HG02840 (cell line): ENCODE data around the gene A4GNT.

ENCODE experiments used
- ATAC-seq: cut with Tn5 transposase; IDR thresholded peaks from one replicate; pipeline ENCODE4 v1.9.1; 2021; ENCODE audit warnings: mild to moderate bottlenecking, moderate library complexity, moderate number of reproducible peaks; ENCODE audit not compliant: unreplicated experiment, low FRiP score

A4GNT gene

GRCh38 chr3:138081371-138082084, 50.7 kb downstream of the A4GNT start:
- no peak for ATAC-seq

GRCh38 chr3:138079901-138080300, 52.3 kb downstream of the A4GNT start:
- no peak for ATAC-seq

- no peak for ATAC-seq
Observed at GRCh38 chr3:138078901-138079344, 53.3 kb downstream of the A4GNT start.

GRCh38 chr3:138078096-138078495, 54.1 kb downstream of the A4GNT start:
- no peak for ATAC-seq
